AG10803 (cell line): ENCODE measurements around the gene CTNNBIP1.

ENCODE experiments used
- DNase-seq: peaks from one replicate; pipeline ENCODE4 v3.0.0; 2010; ENCODE audit warnings: low read depth
- H3K4me3 ChIP-seq: 2 replicates; pipeline ENCODE4 v1.5.1; 2011; ENCODE audit warnings: mild to moderate bottlenecking, low read length, control low read depth
- CTCF ChIP-seq: conservative IDR thresholded peaks from 2 replicates; pipeline ENCODE4 v1.5.1; 2011; ENCODE audit warnings: mild to moderate bottlenecking, low read length, control low read depth, inconsistent platforms

The CTNNBIP1 gene

GRCh38 chr1:9904596-9904995 is 5.5 kb downstream of the CTNNBIP1 start:
- peak; percentile 25 for DNase-seq
- no peak for TF ChIP-seq CTCF

GRCh38 chr1:9903801-9904527 is 6.1 kb downstream of the CTNNBIP1 start:
- no peak for DNase-seq

More at GRCh38 chr1:9904596-9904995, 5.5 kb downstream of the CTNNBIP1 start:
- no peak overlapping the region for H3K4me3 ChIP-seq

GRCh38 chr1:9902060-9902452 is 8.0 kb downstream of the CTNNBIP1 start:
- no peak overlapping the region for H3K4me3 ChIP-seq
- TF ChIP-seq CTCF = no peak
- no peak for DNase-seq

More at GRCh38 chr1:9903801-9904527, 6.1 kb downstream of the CTNNBIP1 start:
- no peak for TF ChIP-seq CTCF
- no peak overlapping the region for H3K4me3 ChIP-seq

DNA sequence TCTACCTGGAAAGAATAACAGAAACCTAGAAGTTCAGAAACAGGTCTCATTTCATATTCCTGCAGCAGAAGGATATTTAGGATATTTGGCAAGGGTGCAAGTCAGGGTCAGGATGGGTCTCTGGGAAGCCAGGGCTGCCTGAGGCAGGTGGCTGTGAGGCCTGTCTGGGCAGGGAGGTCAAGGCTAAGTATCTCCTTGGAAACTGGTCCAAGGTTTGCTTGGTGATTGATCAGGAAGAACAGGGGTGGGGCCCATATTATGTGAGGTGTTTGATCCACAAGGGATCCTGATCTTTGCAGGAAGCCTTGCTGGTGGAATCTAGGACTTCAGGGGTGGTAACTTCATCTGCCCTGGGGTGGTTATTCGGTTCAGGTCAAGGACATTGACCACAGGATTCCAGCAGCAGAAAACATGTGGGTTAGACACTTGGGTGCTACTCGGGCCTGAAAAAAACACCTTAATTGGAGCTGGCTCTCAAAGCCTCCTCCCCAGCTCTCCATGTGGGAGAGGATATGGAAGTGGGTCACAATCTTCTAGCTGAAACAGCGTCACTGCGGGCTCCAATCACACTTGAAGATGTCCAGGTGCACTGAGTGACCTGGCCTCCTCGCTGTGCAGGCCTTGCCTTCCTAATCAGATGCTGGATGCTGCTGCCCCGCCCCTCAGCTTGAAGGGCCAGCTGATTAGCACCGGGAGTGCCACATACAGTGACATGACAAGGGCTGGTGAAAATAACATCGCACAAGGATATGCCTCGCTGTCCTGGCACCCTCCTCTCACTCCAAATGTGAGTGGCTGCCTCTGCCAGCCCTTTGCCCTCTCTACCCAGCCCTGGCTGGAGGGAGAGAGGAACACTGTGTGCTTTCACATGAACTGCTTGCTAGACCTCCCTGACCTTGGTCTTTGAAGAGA is 8.7 kb downstream of the CTNNBIP1 start:
- DNase-seq = no peak
- no peak overlapping the region for H3K4me3 ChIP-seq
- TF ChIP-seq CTCF = no peak

DNA sequence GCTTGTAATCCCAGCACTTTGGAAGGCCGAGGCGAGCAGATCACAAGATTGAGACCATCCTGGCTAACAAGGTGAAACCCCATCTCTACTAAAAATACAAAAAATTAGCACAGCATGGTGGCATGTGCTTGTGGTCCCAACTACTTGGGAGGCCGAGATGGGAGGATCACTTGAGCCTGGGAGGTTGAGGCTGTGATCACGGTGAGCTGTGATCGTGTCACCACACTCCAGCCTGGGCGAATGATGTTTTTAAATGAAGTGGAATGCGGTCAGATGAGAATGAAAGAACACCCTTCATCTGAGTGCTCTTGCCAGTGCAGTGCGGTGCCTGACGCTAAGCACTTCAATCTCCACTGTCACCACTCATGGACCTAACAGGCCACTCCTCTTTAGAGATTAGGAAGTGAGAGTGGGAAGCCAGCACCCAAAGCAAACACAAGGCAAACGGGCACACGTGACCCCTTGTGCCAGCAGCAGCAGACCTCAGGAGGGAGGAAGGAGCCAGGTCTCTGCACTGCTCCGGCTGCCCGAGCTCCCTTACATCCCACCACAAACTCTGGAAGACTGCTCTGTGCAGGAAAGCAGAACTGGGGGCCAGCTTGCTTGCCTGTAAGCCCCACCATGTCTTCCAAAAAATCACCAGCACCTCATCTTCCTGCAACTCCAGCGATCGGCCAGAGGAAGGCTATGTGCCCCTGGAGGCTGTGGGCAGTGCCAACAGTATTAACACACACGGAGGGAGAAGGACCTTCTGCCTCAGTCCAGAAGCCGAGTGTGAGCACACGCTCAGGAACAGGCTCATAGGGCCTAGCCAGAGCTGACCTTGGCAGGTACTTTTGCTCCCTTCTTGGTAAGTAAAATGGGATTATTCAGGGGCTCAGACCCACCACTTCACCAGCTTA is 9.7 kb downstream of the CTNNBIP1 start:
- no peak overlapping the region for H3K4me3 ChIP-seq
- no peak for DNase-seq
- TF ChIP-seq CTCF = no peak

GRCh38 chr1:9894115-9894514 is 16.0 kb downstream of the CTNNBIP1 start:
- no peak overlapping the region for H3K4me3 ChIP-seq
- TF ChIP-seq CTCF = no peak
- no peak for DNase-seq
